DND-41 (cell line): ENCODE results near the gene PSMA5.

Experiments used
- ATAC-seq: fragments of 200-7000 bp; cut with Tn5 transposase; 3 replicates; pipeline ENCODE4 v1.9.1; 2021; ENCODE audit warnings: low read depth; ENCODE audit not compliant: insufficient read depth
- DNase-seq: peaks from one replicate; pipeline ENCODE4 v3.0.0-alpha.2; 2020
- H2AFZ ChIP-seq: 2 replicates; pipeline ENCODE4 v1.6.0; 2012; ENCODE audit warnings: low read depth, low read length
- H3K27ac ChIP-seq: 2 replicates; pipeline ENCODE4 v1.5.1; 2012; ENCODE audit warnings: low read length, inconsistent platforms
- H3K27me3 ChIP-seq: fragments of 200-600 bp; sonication (generic); 2 replicates; pipeline ENCODE4 v1.6.0; 2012; ENCODE audit warnings: low read length, mild to moderate bottlenecking, inconsistent platforms; ENCODE audit not compliant: insufficient read depth, poor library complexity
- H3K36me3 ChIP-seq: 2 replicates; pipeline ENCODE4 v1.5.1; 2012; ENCODE audit warnings: low read length, inconsistent platforms; ENCODE audit not compliant: insufficient read depth
- H3K4me1 ChIP-seq: 2 replicates; pipeline ENCODE4 v1.5.1; 2012; ENCODE audit warnings: mild to moderate bottlenecking, low read length; ENCODE audit not compliant: insufficient read depth
- H3K4me2 ChIP-seq: 2 replicates; pipeline ENCODE4 v1.6.0; 2012; ENCODE audit warnings: mild to moderate bottlenecking, moderate library complexity, low read length, inconsistent platforms; ENCODE audit not compliant: insufficient read depth
- H3K4me3 ChIP-seq, 2 experiments: fragments of 200-600 bp in 1 of 2; shearing (Covaris generic) in 1 of 2; 2 replicates each; pipeline ENCODE4 v1.5.1; 2012 to 2016; ENCODE audit warnings: inconsistent platforms in 2 of 2, low read length in 2 of 2, mild to moderate bottlenecking in 2 of 2, low read depth in 1 of 2, moderate library complexity in 1 of 2
- H3K79me2 ChIP-seq: 2 replicates; pipeline ENCODE4 v1.6.0; 2012; ENCODE audit warnings: low read length, inconsistent platforms; ENCODE audit not compliant: insufficient read depth
- H3K9ac ChIP-seq: 2 replicates; pipeline ENCODE4 v1.6.0; 2012; ENCODE audit warnings: low read depth, mild to moderate bottlenecking, inconsistent platforms, low read length, moderate library complexity
- H3K9me3 ChIP-seq: 2 replicates; pipeline ENCODE4 v1.5.1; 2012; ENCODE audit warnings: low read length, moderate library complexity, mild to moderate bottlenecking, inconsistent platforms; ENCODE audit not compliant: insufficient read depth, severe bottlenecking
- H4K20me1 ChIP-seq: 2 replicates; pipeline ENCODE4 v1.6.0; 2012; ENCODE audit warnings: low read length; ENCODE audit not compliant: insufficient read depth
- EZH2 ChIP-seq: IDR thresholded peaks from 3 replicates; pipeline ENCODE4 v1.6.1; 2012; ENCODE audit warnings: borderline replicate concordance, low read depth, mild to moderate bottlenecking, moderate library complexity, low read length, inconsistent platforms; ENCODE audit not compliant: severe bottlenecking
- TF ChIP-seq, protein P1 (sequence below): IDR thresholded peaks from 2 replicates; pipeline ENCODE4 v1.5.1; 2012; ENCODE audit warnings: borderline replicate concordance, low read length, moderate library complexity, mild to moderate bottlenecking; ENCODE audit not compliant: poor library complexity, severe bottlenecking; ENCODE audit errors: extremely low read depth

PSMA5 gene

DNA sequence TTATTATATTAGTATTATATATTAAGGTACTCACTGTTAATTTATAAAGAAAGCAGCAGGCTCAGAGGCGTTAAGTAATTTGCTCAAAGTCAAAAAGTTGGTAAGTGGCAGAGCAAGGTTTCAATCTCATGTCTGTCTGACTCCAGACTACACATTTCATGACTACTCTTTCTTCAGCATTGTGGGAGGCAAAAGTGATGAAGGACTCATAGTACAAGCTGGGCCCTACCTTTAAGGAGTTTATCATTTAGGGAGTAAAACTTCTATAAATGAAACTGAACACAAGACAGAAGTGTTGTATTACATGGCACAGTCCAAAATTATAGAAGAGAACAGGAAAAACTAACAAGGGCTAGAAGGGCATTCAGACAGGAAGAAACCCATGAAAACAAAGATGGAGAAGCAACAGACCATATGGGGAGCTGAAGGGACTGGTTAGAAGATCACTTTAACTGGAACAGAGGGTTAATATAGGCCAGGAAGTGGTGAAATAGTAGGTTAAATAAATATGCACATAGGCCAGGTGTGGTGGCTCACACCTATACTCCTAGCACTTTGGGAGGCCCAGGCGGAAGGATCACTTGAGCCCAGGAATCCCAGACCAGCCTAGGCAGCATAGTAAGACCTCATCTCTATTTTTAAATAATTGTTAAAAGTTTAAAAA, 40.1 kb downstream of the PSMA5 start:
- Histone ChIP-seq H3K79me2 (peaks cover 86% of the 10 kb centered on the region), H3K9ac (no peak overlapping the region), H4K20me1 (peaks cover 22% of the 10 kb centered on the region), H3K27me3 (no peaks in the 10 kb centered on the region), H3K36me3 (no peaks in the 10 kb centered on the region; the same call in 1 of the 2 replicates), H3K4me2 (no peak overlapping the region), H3K4me1 (no peaks in the 10 kb centered on the region), H3K27ac (no peak overlapping the region), H2AFZ (no peak overlapping the region), H3K9me3 (no peaks in the 10 kb centered on the region), H3K4me3 (no peak overlapping the region)
- ATAC-seq (peak; percentile 58; the same call in 2 of the 3 replicates), DNase-seq (no peak)
- TF ChIP-seq, protein P1, sequence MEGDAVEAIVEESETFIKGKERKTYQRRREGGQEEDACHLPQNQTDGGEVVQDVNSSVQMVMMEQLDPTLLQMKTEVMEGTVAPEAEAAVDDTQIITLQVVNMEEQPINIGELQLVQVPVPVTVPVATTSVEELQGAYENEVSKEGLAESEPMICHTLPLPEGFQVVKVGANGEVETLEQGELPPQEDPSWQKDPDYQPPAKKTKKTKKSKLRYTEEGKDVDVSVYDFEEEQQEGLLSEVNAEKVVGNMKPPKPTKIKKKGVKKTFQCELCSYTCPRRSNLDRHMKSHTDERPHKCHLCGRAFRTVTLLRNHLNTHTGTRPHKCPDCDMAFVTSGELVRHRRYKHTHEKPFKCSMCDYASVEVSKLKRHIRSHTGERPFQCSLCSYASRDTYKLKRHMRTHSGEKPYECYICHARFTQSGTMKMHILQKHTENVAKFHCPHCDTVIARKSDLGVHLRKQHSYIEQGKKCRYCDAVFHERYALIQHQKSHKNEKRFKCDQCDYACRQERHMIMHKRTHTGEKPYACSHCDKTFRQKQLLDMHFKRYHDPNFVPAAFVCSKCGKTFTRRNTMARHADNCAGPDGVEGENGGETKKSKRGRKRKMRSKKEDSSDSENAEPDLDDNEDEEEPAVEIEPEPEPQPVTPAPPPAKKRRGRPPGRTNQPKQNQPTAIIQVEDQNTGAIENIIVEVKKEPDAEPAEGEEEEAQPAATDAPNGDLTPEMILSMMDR = no peak
- no peak for TF ChIP-seq EZH2

DNA sequence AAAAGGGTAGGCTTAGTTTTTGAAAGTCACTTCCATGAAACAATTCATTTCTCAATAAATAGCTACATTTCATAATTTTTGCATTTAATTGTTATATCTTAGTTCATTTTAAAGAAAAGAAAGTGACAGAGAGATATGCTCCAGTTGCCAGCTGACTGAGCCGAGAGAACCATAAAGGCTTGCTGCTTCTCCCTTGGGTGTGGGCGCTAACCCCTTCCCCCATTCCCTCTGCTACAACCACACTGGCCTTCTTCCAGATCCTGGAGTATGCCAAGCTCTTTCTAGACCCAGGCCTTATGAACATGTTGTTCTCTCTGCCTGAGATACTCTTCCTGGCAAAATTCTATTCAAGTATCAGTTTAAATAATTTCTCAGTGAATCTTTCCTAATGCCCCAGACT, 40.8 kb downstream of the PSMA5 start:
- H3K4me1 ChIP-seq = no peaks in the 10 kb centered on the region
- no peak overlapping the region for H2AFZ ChIP-seq
- H3K4me2 ChIP-seq = no peak overlapping the region
- ATAC-seq (no peak), DNase-seq (no peak)
- H4K20me1 ChIP-seq = peaks cover 22% of the 10 kb centered on the region
- H3K79me2 ChIP-seq = peaks cover 85% of the 10 kb centered on the region
- TF ChIP-seq EZH2 = no peak
- TF ChIP-seq, protein P1 = no peak
- no peaks in the 10 kb centered on the region for H3K9me3 ChIP-seq
- no peaks in the 10 kb centered on the region for H3K36me3 ChIP-seq
- no peaks in the 10 kb centered on the region for H3K27me3 ChIP-seq
- no peak overlapping the region for H3K27ac ChIP-seq
- no peak overlapping the region for H3K4me3 ChIP-seq
- H3K9ac ChIP-seq = no peak overlapping the region

DNA sequence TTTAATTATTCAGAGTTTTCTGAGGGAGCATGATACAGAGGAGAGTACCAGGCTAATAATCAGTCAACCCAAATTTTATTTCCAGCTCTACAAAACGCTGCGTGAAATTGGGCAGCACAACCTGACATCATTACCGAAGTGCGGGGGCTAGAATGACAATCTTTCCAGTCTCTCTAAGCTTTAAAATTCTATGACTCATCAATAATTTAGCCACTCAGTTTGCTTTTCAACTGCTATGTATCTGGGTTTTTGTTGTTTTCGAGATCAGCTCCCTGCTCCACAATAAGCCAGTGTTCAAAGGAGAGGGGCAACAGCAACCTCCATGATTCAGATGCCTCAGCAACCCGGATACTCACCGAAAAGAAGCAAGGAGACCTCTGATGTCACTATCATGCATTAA, 42.4 kb downstream of the PSMA5 start:
- Histone ChIP-seq H3K79me2 (peaks cover 83% of the 10 kb centered on the region), H4K20me1 (peaks cover 19% of the 10 kb centered on the region), H3K9me3 (no peaks in the 10 kb centered on the region), H3K9ac (no peak overlapping the region), H3K36me3 (no peaks in the 10 kb centered on the region), H2AFZ (no peak overlapping the region), H3K4me2 (no peak overlapping the region), H3K27ac (no peak overlapping the region), H3K4me3 (no peak overlapping the region), H3K4me1 (no peaks in the 10 kb centered on the region), H3K27me3 (no peaks in the 10 kb centered on the region)
- DNase-seq (no peak), ATAC-seq (no peak)
- no peak for TF ChIP-seq EZH2
- TF ChIP-seq, protein P1 = no peak
